HS-27A (cell line): ENCODE results near the gene IGFBP1.
"Not testable (repeated sequence)": the region's sequence is repeated elsewhere in the genome, so short reads cannot be mapped to it uniquely, and the experiment has no call there.

Experiments
- DNase-seq: peaks from one replicate; pipeline ENCODE4 v3.0.0-alpha.2; 2012; ENCODE audit warnings: low read depth, missing footprints

IGFBP1 gene

GRCh38 chr7:45938626-45939302, 50.5 kb downstream of the IGFBP1 start:
- no peak for DNase-seq

- no peak for DNase-seq
Observed at GRCh38 chr7:45939574-45939973, 51.3 kb downstream of the IGFBP1 start.

GRCh38 chr7:45940237-45940781, 52.0 kb downstream of the IGFBP1 start:
- DNase-seq: not testable (repeated sequence)

- no peak for DNase-seq
Observed at GRCh38 chr7:45940939-45941338, 52.7 kb downstream of the IGFBP1 start.
